HG03045 (cell line): ENCODE results near the gene ZEB1.
"Not testable (repeated sequence)": the region's sequence is repeated elsewhere in the genome, so short reads cannot be mapped to it uniquely, and the experiment has no call there.

ENCODE experiments used
- ATAC-seq: cut with Tn5 transposase; IDR thresholded peaks from one replicate; pipeline ENCODE4 v1.9.1; 2021; ENCODE audit warnings: mild to moderate bottlenecking, moderate library complexity; ENCODE audit not compliant: unreplicated experiment

ZEB1 gene

GRCh38 chr10:31362023-31362641, 43.1 kb downstream of the ZEB1 start:
- no peak for ATAC-seq

- ATAC-seq, result not testable (repeated sequence)
Measured at GRCh38 chr10:31363696-31364095, 44.7 kb downstream of the ZEB1 start.

- not testable (repeated sequence) for ATAC-seq
Measured at GRCh38 chr10:31364238-31364637, 45.2 kb downstream of the ZEB1 start.

GRCh38 chr10:31366703-31367102, 47.7 kb downstream of the ZEB1 start:
- ATAC-seq, result no peak

- no peak for ATAC-seq
Measured at GRCh38 chr10:31368724-31369123, 49.7 kb downstream of the ZEB1 start.

GRCh38 chr10:31372439-31372838, 53.4 kb downstream of the ZEB1 start:
- no peak for ATAC-seq

GRCh38 chr10:31374146-31374696, 55.2 kb downstream of the ZEB1 start:
- ATAC-seq, result no peak

GRCh38 chr10:31381171-31381570, 62.2 kb downstream of the ZEB1 start:
- no peak for ATAC-seq

- ATAC-seq, result no peak
Measured at GRCh38 chr10:31381766-31382316, 62.8 kb downstream of the ZEB1 start.

GRCh38 chr10:31383810-31384588, 65.0 kb downstream of the ZEB1 start:
- peak; percentile 96 for ATAC-seq

- peak; percentile 33 for ATAC-seq
Measured at GRCh38 chr10:31384589-31384949, 65.6 kb downstream of the ZEB1 start.

- ATAC-seq, result no peak
Measured at GRCh38 chr10:31390804-31391203, 71.8 kb downstream of the ZEB1 start.

- no peak for ATAC-seq
Measured at GRCh38 chr10:31393844-31394243, 74.8 kb downstream of the ZEB1 start.

GRCh38 chr10:31395695-31396094, 76.7 kb downstream of the ZEB1 start:
- ATAC-seq, result no peak

- ATAC-seq, result no peak
Measured at GRCh38 chr10:31396376-31396775, 77.4 kb downstream of the ZEB1 start.

GRCh38 chr10:31397852-31398251, 78.8 kb downstream of the ZEB1 start:
- no peak for ATAC-seq

- no peak for ATAC-seq
Measured at GRCh38 chr10:31399171-31399570, 80.2 kb downstream of the ZEB1 start.

- ATAC-seq, result no peak
Measured at GRCh38 chr10:31399631-31400030, 80.6 kb downstream of the ZEB1 start.

GRCh38 chr10:31401287-31401686, 82.3 kb downstream of the ZEB1 start:
- ATAC-seq, result no peak

- no peak for ATAC-seq
Measured at GRCh38 chr10:31404640-31405039, 85.6 kb downstream of the ZEB1 start.

GRCh38 chr10:31405829-31406228, 86.8 kb downstream of the ZEB1 start:
- not testable (repeated sequence) for ATAC-seq

GRCh38 chr10:31412397-31412796, 93.4 kb downstream of the ZEB1 start:
- not testable (repeated sequence) for ATAC-seq
